HG03159 (cell line): ENCODE results near the gene MTOR.
"Not testable (repeated sequence)": the region's sequence is repeated elsewhere in the genome, so short reads cannot be mapped to it uniquely, and the experiment has no call there.

Experiments used
- ATAC-seq: cut with Tn5 transposase; IDR thresholded peaks from one replicate; pipeline ENCODE4 v1.9.1; 2021; ENCODE audit warnings: mild to moderate bottlenecking, moderate library complexity; ENCODE audit not compliant: unreplicated experiment

Gene MTOR

DNA sequence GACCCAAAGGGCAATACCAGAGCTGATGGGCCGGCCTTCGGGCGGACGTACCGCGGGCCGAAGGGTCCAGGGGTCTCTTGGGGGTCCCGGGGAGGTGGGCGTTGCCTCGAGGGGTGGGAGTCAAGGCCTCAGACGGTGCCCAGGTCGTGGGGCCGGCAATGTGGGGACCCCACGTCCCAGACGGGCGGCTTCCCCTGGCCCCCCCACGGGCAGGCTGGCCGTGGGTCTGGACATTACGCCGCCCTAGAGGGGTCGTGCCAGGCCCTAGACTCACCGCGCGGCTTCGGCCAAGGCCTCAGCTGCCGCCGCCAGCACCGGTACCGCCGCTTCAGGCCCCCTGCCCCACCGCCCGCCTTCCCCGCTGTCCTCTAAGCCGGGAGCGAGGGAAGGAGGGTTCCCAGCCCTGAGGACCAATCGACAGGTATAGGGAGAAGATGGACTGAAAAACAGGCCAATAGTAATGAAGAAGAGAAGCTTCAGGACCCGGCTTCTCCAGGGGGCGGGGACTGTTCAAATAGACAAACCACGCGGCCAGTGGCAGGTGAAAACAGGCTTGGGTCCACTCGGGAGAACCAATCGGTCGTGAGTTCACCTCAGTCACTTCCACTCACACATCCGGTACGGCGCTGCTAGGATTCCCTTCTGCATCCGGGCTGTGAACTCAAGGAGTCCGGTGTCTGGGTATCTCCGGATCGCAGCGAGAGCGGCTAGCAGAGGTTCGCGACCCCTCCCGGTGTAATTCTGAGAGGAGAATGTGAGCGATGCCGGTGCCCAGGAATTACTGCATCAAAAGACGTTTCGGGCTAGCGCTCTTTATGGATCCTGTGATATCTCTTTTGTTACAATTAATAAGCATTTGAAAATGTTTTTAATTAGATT, at the start of gene MTOR:
Gene MTOR (minus strand): TSS at position 381 of the 879 bp plus-strand sequence. CDS start 3,142 bp downstream, outside the sequence.
- ATAC-seq, result peak; percentile 97

DNA sequence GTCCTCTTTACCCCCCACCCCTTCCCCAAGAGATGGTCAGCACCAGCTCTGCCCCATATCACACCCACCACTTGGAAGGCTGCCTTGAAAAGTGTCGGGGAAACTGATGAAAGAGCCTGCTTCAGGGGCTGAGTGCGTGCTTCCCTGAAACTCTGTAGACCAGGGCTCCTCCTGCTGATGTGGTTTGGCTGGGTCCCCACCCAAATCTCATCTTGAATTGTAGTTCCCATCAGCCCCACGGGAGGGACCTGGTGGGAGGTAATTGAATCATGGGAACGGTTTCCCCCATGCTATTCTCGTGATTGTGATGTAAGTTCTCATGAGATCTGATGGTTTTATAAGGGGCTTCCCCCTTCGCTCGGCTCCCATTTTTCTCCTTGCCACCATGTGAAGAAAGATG, 47.0 kb upstream of the MTOR start:
- no peak for ATAC-seq

DNA sequence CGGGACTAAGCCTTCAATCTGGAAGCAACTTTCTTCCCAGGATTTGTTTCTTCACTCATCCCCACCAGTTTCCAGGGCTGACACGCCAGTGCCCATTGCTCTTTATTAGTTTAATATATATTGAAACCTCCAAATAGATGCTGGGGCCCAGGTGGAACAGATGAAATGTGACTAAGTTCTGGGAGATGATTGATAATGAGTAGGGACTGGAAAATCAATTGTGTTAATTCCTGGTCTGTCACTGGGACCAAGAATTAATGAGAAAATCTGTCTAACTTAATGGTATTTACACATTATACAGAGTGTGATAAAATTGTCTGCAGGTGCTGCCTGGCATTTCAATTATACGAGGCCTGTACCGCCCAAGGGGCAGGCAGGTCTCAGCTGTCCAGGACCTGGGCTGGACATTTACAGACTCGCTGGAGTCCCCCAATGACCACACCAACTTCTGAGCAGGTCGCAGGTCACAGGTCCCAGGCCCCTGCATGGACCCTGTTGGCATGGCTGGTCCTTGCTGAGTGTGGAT, 46.4 kb upstream of the MTOR start:
- no peak for ATAC-seq

DNA sequence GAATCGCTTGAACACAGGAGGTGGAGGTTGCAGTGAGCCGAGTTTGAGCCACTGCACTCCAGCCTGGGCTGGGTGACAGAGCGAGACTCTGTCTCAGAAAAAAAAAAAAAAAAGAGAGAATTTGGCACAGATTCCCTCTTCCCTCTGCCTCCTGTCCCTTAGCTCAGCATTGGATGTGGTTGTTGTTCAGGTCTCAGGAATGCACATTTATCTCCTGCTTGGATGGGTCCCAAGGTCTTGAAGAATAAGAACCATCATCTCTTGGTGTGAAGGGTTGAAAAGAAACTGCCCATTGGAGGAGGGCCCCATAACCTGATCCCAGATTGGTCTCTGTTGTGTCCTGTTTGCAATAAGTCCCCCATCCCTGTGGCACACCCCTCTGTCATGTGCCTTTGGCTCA, 45.5 kb upstream of the MTOR start:
- no peak for ATAC-seq

DNA sequence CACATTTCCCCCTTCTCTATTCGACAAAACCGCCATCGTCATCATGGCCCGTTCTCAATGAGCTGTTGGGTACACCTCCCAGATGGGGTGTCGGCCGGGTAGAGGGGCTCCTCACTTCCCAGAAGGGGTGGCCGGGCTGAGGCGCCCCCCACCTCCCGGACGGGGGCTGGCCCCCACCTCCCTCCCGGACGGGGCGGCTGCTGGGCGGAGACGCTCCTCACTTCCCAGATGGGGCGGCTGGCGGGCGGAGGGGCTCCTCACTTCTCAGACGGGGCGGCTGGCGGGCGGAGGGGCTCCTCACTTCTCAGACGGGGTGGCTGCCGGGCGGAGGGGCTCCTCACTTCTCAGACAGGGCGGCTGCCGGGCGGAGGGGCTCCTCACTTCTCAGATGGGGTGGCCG, 43.2 kb upstream of the MTOR start:
- ATAC-seq, result not testable (repeated sequence)

DNA sequence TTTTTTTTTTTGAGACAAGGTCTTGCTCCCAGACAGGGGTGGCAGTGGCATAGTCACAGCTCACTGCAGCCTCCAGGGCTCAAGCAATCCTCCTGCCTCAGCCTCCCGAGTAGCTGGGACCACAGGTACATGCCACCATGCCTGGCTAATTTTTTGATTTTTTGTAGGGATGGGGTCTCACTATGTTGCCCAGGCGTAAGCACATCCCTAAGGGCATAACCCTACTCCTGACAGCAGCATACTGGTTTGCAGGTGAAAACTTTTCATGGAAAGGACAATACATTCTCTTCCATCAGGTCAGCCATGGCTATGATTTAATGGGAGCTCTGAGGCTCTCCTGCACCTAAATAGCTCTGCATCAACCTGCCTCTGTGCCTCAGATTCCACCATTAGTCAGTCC, 40.0 kb upstream of the MTOR start:
- no peak for ATAC-seq

DNA sequence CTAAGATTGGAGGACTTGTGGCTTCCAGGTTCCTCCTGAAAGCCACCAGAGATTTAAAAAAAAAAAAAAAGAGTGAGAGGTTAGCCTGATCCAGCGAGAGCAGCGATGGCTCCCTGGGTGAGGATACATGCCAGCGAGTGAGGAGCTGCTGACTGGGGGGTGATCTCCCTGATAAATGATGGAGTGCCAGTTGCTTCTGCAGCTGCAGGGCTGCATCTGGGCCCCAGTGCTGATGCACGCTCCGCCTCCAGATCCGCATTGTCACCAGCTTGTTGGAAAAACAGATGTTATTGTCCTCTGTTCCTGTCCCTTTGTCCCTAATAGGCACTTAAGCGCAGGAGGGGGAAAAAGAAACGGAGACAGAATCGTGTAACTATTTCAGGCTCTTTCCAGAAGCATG, 39.2 kb upstream of the MTOR start:
- ATAC-seq, result no peak

DNA sequence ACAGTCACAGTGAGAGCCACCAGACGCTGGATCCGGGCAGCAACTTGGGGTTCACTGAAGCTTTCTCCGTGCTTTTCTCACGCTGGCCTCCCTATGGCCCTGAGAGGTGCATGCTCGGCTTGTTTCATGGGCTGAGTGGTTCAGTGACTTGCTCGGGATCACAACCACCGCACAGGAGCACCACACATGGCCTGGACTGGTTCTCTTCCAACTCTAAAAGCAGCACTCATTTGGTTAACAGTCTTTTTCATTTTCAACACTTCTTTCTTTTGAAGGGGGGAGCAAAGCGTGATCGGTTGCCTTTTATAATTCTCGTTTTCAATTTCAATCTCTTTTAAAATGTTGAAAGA, 36.8 kb upstream of the MTOR start:
- no peak for ATAC-seq

DNA sequence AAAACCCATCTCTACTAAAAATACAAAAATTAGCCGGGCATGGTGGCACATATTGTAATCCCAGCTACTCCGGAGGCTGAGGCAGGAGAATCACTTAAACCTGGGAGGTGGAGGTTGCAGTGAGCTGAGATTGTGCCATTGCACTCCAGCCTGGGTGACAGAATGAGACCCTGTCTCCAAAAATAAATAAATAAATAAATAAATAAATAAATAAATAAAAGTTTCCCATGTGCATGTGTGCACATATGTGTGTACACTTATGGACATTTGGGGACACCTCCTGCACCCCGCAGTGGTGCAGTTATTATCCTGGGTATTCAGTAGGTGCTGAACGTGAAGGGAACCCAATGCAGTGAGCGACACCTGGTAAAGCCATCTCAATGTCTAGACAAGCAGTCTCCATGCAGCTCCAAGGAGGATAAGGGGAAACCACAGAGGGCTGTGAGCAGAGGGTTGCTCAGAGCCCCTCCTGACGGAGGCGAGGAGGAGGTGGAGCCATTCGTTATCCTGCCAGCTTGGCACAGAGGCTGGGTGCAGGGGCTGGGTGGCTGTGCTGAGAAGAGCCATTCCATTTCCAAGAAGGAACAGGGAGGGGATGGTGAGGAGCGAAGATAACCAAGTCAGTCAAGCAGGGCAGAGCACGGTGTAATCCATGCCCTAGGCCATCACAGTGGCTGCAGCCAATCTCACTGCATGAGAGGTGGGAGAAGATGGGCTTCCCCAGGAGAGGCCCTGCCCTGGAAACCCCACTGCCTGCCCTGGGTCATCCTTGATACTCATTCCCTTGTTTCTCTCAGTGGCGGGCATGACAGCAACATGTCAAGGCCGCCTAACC, 36.3 kb upstream of the MTOR start:
- no peak for ATAC-seq

DNA sequence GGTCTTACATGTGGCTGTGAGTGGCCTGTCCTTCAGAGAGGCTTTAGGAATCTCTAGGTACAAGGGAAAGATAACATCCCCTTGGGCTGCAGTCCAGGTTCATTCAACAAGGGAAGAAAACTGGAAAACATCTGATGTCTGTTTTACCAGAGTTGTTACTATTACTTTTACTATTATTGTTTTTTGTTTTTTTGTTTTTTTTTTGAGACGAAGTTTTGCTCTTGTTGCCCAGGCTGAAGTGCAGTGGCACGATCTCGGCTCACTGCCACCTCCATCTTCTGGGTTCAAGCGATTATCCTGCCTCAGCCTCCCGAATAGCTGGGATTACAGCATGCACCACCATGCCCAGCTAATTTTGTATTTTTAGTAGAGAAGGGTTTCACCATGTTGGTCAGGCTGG, 35.4 kb upstream of the MTOR start:
- ATAC-seq, result not testable (repeated sequence)

DNA sequence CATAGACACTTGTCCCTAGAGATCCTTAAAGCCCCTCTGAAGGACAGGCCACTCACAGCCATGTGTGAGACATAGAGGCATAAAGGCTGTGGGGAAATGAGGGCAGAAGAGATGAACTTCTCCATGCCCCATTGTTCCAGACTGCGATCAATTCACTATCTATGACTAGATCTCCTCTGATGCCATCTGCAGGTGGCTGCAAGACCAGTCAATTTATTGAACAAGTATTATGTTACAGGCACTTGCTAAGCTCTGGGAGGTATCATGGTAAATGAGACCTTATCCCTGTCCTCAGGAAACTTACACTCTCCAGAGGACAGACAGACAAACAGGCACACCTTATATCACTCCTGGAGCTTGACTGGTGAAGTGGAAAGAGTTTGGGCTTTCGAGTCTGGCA, 33.6 kb upstream of the MTOR start:
- ATAC-seq, result no peak

DNA sequence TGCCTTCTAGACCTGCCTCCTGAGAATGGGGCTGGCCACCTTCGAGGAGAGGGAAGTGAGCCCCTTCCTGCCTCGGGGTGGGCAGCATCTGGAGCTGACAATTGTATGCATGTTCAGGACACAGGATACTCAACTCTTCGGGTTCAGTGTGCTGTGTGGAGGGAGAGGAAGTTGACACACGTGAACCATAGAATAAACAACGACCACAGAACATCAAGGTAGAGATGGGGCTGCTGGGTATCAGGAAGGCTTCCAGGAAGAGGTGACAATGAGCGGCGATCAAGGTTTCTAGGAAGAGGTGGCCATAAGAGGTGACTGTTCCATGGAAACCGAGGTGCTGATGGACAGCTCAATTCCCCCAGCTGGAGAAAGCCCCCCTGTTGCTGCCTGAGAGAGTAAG, 32.6 kb upstream of the MTOR start:
- no peak for ATAC-seq

DNA sequence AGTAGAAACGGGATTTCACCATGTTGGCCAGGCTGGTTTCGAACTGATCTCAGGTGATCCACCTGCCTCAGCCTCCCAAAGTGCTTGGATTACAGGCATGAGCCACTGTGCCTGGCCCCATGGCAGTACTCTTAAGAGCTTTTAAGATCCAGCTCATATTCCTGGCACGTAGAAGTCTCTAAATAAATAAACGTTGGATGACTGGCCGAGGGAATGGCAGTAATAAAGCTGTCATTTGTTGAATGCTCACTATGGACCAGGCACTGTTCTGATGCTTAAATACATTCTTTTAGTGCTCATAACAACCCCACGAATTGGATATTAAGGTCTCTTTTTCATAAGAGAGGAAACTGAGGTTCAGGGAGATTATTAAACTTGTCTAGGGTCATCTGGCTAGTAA, 31.5 kb upstream of the MTOR start:
- ATAC-seq, result no peak

DNA sequence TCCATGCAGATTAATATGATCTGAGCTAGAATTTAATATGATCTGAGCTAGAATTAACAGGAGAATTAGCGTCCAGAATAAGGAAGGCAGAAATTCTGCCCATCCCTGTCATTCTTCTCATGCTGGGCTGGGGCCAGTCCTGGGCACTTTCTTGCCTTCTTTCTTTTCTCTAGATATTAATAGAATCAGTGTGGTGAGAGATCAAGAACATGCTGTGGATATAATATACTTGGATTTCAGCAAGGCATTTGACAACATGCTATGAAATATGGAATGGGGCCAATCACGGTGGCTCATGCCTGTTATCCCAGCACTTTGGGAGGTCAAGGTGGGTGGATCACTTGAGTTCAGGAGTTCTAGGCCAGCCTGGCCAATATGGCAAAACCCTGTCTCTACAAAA, 28.7 kb upstream of the MTOR start:
- ATAC-seq, result no peak

DNA sequence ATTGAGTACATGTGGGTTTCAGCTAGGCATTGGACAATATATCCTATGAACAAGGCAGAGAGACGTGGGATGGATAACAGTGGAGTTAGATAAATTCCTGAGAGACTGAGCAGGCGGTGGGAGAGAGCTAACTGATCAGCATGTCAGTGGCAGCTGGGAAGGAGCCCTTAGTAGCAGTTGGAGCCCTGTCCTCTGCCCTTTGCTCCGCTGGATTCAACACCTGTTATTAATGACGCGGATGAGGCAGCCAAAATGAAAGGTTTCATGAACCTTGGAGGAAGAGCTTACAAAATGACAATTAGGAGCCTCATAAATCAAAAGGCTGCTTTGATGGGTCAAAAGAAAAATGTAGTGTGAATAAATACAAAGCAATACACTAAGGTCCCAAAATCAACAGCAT, 26.7 kb upstream of the MTOR start:
- ATAC-seq, result no peak

DNA sequence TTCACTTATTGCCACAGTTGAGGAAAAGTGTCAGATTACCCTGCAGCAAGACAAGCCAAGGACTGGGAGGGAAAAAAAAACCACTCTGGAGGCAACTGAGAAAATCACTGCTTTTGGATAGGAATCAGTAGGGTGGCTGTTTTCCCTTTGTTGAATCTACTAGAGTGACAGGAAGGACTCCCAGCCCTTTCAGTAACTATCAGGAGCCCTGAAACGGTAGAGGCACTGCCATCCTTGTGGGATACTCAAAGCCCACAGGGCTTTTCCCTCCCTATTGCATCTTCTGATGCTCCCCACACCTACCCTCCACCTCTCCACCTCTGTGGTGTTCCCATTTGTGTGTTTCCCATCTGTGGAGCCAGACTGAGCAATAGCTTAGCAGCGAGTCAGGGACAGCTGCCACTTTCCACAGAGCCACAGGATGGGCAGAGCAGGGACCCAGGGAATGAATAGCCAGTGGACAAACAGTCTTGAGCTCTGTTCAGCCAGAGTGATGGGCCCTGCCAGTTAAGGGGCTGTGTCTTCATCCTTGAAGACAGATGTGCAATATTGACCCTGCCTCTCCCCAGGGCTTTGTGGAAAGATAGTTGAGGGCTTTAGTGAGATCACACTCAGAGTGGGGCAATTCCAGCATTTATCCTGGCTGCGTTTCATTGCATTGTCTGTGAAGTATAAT, 24.5 kb upstream of the MTOR start:
- ATAC-seq, result no peak

DNA sequence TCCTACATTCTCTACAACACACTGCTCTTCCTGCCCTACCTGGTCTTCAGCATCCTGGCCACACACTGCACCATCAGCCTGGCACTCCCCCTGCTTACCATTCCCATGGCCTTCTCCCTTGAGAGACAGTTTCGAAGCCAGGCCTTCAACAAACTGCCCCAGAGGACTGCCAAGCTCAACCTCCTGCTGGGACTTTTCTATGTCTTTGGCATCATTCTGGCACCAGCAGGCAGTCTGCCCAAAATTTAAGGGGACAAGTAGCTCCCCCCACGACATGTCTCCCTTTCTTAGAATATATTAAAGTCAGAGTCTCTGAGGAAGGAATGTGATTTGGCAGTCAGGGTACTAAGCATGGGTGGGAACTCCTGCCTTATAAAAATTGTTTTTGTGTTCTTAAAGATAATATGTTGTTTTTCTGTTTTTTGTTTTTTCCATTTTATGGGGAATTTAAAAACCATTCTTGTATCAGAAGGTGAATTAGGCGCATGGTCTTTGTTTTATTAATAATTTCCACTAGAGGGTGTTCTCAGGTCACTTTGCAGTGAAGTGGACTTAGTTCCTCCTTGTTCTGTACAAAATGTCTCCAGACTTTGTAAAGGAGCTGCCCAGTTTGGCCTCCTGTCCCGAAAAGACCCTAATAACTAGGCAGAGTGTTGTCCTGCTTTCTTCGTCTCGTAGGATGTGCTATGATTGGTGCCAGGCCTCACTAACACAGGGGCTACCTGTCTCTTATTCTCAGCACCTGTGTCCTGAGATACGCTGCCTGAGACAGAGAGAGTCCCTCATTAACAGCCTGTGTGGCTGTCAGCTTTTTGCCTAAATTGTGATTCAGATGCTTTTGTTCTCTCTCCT, 23.8 kb upstream of the MTOR start:
- ATAC-seq, result no peak

DNA sequence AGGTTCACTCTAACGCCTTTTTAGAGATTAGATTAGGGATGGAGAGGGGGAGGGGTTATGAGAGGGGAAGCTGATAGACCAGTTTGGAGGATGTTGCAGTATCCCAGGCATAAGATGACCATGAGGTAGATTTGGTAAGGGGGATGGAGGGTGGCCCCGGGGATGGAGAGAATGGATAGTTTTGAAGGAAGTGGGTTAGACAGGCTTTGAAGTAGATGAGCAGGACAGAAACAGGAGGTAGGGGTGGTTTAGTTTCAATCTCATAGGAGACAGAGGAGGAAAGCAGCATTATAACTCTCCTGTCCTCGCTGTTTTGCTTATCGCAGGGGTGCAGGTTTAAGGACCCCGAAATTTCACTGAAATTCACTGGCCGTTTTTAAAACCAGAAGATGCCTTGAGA, 22.4 kb upstream of the MTOR start:
- ATAC-seq, result no peak

DNA sequence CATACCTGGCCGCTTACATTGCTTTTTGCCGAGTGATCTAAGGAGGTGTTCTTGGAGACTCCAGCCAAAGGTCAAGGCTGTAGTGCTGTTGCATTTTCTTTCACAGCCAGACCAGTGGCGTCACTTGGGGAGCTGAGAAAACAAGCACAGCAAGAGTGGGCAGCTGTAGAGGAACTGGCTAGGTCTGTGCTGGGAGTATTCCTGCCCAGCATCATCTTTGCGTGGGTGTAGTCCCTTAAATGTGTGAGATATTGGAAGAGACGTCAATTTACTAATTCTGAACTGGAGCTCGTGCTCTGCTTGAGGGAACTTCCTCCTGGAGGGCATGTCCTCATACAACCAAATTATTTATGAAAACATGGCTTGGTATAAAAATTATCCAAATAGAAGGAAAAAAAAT, 20.8 kb upstream of the MTOR start:
- ATAC-seq, result no peak

DNA sequence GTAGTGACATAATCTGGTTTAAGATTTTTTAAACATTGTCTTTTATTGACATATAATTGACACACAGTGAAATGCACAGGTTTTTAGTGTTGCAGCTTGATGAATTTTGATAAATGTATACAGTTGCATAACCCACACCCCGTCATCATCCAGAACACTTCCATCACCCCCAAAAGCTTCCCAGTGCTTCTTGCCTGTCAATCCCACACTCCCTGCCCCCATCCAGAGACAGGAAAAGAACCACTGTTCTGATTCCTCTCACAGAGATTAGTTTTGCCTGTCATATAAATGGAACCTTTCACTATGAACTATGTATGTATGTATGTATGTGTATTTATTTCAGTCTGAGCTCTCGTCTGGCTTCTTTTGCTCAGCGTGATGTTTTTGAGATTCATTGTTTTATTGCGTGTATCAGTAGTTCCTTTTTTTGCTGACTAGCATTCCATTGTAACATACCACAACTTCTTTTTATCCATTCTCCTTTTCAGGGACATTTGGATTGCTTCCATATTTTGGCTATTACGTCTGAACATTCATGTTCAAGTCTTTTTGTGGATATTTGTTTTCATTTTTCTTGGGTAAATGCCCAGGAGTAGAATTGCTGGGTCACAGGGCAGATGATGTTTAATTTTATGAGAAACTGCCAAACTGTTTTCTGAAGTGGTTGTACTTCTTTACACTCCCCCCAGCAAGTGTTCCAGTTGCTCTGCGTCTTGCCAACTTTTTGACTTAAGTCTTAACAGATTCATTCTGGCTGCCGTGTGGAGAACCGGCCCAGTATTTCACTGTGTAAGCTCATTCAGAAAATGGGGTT, 19.4 kb upstream of the MTOR start:
- ATAC-seq, result no peak
